A204.1 (cell line): Measurements from ENCODE around the gene PEX14.
"Not testable (repeated sequence)": the region's sequence is repeated elsewhere in the genome, so short reads cannot be mapped to it uniquely, and the experiment has no call there.

ENCODE experiments used
- FAIRE-seq: peaks from 2 replicates; lab custom pipeline; 2012; peaks lifted over from hg19 to GRCh38; lab: Jason Lieb, UNC

PEX14 gene

DNA sequence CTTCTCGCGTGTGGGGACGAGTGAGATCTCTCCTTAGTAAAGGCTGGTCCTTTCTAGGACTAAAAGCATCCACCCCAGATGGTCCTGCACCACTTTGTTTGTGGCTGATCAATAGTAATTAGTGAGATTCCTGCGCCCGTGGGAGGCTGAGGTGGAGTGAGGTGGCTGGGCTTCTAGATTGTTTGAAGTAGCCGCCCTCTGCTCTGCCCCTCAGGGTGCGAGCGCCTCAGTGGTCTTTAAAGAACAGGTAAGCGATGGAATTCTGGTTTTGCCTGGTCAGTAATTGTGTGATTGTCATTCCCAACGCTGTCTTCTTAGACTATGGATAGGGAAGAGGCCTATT is 20.7 kb downstream of the PEX14 start:
- no peak for FAIRE-seq

DNA sequence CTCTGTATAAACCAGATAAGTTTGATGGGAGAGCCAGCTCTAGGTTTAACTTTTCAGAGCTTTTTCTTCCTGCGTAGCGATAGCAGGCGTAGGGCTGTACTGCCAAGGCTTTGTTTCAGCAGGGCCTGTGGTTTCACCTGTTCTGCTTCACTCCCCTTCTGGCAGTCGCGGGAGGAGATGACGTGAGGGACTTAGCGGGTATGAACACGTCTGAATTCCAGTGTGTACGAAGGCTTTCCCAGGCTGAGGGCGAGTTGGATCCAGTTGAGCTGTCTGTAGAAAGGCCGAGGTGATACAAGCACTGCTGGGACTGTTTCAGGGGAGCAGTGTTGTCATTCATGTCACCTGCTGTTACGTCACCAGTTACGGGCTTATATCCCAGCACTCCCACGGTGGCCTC is 21.2 kb downstream of the PEX14 start:
- FAIRE-seq: no peak

GRCh38 chr1:10497109-10497508 is 22.4 kb downstream of the PEX14 start:
- no peak for FAIRE-seq

DNA sequence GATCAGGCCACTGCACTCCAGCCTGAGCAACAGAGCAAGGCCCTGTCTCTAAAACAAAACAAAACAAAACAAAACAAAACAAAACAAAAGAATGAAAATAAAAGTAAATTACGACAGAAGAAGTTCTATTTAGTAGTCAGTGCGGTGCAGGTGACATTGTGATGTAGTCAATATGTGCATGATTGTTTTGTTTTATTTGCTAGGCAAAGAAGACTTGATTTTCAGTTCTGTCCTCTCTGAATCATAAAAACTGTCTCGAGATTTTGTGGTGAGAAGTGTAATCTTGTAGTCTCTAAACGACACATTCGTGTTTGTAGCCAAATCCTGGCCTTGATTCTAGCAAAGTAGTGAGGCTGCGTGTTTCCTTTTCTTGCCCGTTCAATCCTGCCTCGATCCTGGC is 23.5 kb downstream of the PEX14 start:
- no peak for FAIRE-seq

GRCh38 chr1:10502206-10502605 is 27.5 kb downstream of the PEX14 start:
- no peak for FAIRE-seq

DNA sequence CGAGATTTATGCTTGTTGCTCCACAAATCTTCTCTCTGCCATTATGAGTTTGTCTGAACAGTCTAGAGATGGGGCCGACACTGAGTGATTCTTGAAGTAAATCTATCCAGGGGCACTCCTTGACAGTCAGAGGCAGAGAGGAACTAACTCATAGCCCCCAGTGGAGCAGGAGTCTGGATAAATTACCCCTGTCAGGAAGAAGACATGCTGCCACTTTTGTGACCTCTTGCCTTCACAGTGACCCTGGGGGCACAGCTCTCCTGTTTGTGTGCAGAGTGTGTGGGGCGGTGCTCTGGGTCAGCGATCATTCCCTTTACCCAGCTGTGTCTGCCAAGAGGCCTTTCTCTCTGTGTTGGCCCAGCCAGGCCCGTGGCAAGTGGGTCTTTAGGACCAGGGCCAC is 29.5 kb downstream of the PEX14 start:
- no peak for FAIRE-seq

DNA sequence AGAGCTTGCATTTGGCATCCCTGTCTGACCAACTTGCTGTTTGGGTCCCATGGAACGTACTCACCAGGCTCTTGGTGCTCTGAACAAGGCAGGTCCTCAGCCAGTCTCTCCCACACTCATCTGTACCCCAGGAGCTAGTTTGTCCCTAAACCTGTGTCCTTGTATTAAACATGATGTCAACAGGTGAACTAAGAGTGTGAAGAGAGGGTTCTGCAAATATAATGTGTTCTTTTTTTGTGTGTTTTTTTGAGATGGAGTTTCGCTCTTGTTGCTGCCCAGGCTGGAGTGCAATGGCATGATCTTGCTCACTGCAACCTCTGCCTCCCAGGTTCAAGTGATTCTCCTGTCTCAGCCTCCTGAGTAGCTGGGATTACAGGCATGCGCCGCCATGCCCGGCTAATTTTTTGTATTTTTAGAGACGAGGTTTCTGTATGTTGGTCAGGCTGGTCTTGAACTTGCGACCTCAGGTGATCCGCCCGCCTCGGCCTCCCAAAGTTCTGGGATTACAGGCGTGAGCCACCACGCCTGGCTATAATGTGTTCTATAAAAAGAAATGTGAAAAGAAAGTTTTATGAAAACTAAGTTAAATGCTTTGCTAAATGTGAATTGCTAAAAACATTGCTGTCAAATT is 31.4 kb downstream of the PEX14 start:
- FAIRE-seq: not testable (repeated sequence)

- FAIRE-seq: no peak
Observed at GRCh38 chr1:10506677-10507047, 31.9 kb downstream of the PEX14 start.

DNA sequence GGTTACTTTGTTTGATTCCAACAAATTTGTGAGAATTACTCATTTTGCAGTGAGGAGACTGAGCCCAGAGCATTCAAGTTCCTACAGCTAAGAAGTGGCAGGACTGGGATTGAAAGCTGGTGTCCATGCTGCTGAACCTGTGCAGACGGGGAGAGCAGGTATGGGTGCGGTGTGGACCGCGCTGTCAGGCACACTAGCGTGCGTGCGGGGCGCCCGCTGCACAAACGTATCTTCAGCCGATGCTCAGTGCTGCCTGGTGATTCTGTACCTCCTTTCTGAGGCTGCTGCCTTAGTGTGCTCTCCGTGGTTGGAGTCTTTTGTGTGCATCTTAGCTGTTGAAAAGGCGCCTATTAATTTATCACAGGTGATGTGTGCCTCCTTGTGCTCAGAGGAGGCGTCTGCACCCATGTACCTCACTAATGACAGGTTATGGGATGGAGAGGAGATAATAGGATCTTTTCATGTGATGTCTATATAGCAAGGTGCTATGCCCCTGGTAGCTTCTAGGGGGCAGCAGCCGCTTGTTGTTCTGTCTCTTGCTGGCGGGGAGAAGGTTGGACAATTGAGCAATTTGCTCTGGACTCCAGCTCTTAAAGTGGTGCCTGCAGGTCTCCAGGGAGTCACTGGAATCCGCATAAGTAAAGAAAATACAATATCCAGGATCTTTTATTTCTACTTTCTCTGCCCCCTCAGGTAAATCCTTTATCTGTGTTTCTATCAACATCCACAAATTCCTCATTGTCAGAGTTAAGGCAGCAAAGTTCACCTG is 32.5 kb downstream of the PEX14 start:
- FAIRE-seq: peak; percentile 47

DNA sequence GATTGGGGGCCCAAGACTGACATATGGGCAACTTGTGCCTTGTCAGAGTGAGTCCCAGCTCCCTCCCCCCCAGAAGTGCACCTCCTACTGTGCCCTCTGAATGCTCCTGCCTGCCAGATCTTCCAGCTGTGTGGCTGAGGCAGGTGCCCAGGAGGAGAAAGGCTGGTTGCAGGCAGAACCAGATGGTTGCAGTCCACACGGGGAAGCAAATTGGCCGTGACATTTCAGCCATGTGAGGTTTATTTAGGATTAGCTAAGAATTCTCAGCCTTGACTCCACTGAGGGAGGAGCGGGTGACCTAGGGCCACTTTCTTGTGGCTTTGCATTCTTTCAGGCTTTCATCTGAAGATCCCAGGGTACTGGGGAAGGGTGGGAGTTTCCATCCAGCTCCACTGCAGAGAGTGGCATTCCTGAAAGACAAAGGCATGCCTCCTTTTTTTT is 33.8 kb downstream of the PEX14 start:
- FAIRE-seq: no peak

GRCh38 chr1:10509809-10510509 is 35.2 kb downstream of the PEX14 start:
- FAIRE-seq: no peak

DNA sequence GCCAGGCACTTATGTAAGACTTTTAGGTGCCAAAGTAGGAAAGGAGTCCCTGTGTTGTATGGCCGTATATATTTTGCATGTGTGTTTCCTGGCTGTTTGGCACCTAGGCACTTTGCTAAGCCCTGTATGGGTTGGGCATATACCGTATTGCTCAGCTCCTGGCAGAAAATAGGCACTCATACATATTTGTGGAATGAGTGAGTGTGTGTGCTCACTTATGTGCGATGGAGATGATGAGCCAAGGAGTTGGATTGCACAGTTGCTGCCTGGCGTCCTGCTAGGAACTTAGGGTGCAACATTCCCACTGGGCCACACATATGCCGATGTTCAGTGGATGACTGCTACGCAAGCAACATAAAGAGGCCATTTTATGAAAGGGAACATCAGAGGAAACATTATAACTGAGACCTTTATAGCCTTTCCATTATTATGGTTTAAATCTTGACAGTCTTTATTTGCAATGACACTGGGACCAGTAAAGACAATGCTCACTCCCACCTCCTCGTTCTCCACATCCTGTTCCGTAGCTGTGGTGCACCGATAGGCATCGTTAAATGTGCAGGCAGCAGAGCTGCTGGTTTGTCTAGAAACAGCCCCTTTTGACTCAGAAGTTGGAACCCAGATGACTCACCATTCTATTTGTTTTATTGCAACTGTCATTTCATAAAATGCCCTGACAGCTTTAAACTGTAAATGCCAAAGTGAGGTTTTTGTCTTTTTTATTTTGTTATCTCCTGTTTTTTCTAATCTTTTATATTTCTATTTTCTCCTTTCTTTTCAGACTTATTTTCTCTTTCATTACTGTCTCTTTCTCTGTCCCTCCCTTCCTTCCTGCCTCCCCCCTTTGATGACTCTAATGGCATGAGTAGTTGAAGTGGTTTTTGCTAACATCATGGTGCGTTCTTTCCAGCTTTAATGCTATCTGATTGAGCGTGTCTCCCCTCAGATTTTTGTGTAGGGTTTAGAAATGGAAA is 36.1 kb downstream of the PEX14 start:
- no peak for FAIRE-seq

DNA sequence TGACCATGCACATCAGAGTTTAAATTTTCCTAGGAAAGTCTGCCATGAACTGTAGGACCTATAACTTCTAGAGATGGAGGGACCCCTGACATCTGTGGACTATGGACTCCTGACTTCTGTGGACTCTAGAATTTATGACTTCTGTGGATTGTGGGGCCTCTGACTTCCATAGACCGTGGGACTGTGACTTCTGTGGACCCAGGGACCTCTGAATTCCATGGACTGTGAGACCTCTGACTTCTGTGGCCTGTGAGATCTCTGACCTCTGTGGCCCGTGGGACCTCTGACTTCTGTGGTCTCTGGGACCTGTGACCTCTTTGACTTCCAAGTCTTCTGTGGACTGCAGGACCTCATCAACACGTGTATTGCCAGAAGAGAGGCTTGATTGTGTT is 36.7 kb downstream of the PEX14 start:
- no peak for FAIRE-seq

- FAIRE-seq: no peak
Observed at GRCh38 chr1:10513199-10513598, 38.4 kb downstream of the PEX14 start.

- FAIRE-seq: no peak
Observed at GRCh38 chr1:10514490-10515235, 39.9 kb downstream of the PEX14 start.

DNA sequence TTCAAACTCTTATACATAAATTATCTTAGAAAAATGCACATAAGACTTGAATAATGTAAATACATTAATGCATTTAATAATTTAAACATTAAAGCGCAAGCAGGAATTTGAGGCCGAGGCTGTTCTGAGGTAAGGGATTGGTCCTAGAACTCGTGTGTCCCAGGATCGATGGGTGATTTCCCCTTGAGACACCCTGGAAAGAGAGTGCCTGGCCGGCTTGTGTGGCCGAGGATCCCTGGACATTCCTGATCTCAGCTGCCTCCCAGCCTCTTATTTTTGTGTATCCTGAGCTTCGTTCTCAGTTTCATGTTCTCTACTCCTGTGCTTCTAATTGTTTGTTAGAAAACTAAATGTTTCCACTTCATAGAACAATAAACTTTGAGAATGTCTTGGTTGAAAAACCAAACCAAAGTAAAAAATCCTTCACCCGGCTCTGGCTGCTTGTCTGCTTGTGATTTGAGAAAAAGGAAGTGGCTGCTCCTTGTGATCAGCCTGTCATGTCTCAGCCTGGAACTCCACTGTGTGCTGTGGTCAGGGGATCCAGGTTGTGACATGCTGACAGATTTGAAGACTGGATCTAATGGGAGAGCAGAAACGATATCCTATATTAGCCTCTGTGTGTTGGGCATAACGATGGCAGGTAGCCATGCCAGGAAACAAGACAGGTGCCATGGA is 40.7 kb downstream of the PEX14 start:
- FAIRE-seq: no peak

GRCh38 chr1:10515976-10516750 is 41.4 kb downstream of the PEX14 start:
- no peak for FAIRE-seq

- no peak for FAIRE-seq
Observed at GRCh38 chr1:10516925-10517676, 42.4 kb downstream of the PEX14 start.

DNA sequence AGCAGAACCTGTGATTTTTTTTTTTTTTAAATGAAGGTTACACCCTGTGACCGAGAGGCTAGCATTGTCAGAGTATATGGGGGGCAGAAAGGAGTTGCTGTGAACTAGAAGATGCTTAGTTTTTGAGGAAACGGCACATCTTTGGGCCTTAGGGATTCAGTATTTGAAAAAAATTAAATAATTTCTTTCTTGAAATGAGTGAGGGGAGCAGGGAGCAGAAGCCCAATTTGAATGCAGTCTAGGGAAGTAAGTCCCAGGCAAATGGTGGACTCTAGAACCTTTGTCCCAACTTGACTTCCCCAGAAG is 42.9 kb downstream of the PEX14 start:
- no peak for FAIRE-seq

GRCh38 chr1:10519016-10519417 is 44.3 kb downstream of the PEX14 start:
- no peak for FAIRE-seq
